ENCODE measurements around the gene GPRIN1.
"Not testable (repeated sequence)": the region's sequence is repeated elsewhere in the genome, so short reads cannot be mapped to it uniquely, and the experiment has no call there.

GPRIN1 gene

DNA sequence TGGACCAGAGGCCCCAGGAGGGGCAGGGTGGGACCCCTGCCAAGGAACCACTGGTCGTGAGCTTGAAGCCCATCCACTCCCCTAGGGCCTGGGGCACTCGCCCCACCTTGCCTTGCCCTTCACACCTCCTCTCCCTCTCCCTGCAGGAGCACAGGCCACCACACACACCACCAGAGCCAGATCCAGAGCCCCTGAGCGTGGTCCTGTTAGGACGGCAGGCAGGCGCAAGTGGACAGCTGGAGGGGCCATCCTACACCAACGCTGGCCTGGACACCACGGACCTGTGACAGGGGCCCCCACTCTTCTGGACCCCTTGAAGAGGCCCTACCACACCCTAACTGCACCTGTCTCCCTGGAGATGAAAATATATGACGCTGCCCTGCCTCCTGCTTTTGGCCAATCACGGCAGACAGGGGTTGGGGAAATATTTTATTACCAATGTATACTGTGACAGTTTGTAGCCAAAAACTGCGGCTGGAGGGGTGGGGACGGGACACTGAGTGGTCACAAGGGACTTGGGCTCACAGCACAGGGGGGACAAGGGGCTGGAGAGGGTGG, 14.5 kb downstream of the GPRIN1 start:
- no peak for DNase-seq

DNA sequence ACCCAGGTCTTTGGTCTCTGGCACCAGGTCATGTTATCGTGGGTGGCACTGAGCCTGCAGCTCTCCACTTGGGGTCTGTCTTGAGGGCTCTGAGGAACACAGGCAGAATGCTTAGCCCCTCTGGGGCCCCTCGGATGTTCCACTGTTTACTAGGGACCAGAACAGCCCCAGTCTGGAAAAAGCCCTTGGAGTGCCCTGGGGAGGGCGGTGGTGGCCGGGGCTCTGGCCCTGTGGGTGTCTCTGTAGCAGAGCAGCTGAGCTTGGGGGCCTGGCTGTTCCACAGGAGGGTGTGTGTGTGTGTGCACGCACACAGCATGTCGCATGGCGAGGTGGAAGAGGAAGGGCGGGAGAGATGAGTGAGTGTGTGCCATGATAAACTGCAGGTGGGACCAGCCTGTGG, 15.4 kb downstream of the GPRIN1 start:
- DNase-seq = no peak

DNA sequence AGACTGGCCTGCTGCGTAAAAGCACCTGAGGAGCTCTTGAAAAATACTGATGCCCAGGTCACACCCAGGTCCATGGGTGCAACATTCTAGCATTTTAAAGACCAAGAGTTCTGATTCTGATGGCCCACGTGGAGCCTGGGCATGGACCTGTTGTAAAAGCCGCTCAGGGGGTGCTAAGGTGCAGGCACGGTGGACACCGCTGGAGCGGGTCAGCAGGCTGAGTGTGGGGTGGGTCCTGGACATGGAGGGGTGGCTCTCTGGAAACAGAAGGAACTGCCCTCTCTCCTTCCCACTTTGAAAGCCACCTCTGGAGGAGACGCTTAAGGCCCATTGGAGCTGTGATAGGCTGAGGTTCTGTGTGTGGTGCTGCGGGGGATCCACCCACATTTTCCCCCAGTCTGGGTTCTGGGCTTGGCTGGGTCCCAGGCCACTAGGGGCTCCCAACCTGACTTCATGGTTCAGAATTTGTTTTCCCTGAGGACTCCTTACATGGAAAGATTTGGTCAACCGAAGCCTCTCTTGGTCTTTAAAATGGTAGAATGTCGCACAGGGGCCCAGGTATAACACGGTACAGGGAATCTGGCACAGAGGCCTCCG, 16.6 kb downstream of the GPRIN1 start:
- no peak for DNase-seq

DNA sequence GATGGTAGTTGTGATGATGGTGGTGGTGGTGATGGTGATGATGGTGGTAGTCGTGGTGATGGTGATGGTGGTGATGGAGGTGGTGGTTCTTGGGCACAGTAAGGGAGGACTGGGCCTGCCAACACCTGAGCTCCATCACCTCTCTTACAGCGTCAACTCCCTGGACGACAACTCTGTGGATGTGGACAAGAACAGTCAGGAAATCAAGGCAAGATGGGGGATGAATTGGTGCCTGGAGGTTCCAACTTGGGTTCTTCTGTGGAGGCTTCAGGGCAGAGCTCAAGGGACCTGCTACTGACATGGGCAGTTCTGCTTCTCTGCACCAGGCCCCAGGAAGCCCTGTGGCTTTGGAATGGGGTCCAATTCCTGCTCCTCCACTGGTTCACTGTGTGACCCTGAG, 17.4 kb downstream of the GPRIN1 start:
- no peak for DNase-seq

DNA sequence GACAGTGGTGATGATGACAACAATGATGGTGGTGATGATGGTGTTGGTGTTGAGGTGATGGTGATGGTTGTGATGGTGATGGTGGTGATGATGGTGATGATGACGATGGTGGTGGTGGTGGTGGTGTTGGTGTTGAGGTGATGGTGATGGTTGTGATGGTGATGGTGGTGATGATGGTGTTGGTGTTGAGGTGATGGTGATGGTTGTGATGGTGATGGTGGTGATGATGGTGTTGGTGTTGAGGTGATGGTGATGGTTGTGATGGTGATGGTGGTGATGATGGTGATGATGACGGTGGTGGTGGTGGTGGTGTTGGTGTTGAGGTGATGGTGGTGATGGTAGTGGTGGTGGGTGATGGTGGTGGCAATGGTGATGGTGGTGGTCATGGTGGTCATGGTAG, 18.3 kb downstream of the GPRIN1 start:
- DNase-seq = not testable (repeated sequence)

DNA sequence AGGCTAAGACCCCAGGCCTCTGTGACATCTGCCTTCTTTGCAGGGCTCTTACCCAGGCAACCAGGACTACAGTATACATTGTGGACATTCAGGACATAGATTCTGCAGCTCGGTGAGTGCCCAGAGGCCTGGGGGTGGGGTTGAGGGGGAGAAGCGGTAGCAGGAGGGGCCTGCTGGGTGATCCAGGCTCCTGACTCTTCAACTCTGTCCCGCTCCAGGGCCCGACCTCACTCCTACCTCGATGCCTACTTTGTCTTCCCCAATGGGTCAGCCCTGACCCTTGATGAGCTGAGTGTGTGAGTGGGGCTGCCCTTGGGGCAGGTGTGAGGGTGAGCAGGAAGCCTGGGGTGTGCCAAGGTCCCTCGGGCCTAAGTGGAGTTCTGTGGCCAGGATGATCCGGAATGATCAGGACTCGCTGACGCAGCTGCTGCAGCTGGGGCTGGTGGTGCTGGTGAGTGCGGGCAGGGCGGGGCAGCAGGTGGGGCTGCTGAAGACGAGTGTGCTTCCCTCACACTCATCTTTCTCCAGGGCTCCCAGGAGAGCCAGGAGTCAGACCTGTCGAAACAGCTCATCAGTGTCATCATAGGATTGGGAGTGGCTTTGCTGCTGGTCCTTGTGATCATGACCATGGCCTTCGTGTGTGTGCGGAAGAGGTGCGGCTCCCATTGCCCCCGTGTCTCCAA, 19.8 kb downstream of the GPRIN1 start:
- no peak for DNase-seq

DNA sequence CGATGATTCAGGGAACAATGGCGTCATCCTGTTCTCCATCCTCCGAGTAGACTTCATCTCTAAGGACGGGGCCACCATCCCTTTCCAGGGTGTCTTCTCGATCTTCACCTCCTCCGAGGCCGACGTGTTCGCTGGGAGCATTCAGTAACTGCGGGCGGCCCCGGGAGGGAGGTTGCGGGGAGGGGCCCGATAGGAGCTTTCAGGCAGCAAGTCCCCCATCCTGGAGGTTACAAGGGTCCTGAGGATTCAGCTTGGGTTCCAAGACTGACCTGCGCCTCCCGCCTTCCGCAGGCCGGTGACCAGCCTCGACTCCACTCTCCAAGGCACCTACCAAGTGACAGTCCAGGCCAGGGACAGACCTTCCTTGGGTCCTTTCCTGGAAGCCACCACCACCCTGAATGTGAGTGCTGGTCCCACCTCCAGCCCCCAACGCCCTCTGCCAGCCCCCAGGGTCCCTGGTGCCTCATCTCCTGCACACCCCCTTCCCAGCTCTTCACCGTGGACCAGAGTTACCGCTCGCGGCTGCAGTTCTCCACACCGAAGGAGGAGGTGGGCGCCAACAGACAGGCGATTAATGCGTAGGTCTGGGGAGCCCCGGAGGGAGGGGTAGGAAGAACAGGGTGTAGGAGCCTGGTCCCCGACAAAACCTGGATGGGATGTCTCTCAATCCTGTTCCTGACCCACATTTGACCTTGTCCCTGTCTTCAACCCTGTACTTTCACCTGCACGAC, 20.8 kb downstream of the GPRIN1 start:
- no peak for DNase-seq

DNA sequence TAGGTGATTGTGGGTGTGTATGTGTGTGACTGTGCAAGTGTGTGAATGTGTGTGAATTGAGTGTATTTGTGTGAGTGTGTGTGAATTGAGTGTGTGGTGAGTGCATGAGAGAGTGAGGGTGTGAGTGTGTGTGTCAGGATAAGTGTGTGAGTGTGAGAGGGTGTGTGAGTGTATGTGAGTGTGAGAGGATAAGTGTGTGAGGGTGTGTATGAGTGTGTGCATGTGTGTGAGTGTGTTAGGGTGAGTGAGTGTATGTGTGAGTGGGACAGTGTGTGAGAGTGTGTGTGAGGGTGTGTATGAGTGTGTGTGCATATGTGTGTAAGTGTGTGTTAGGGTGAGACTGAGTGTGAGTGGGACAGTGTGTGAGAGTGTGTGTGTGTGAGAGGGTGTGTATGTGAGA, 21.7 kb downstream of the GPRIN1 start:
- no peak for DNase-seq

DNA sequence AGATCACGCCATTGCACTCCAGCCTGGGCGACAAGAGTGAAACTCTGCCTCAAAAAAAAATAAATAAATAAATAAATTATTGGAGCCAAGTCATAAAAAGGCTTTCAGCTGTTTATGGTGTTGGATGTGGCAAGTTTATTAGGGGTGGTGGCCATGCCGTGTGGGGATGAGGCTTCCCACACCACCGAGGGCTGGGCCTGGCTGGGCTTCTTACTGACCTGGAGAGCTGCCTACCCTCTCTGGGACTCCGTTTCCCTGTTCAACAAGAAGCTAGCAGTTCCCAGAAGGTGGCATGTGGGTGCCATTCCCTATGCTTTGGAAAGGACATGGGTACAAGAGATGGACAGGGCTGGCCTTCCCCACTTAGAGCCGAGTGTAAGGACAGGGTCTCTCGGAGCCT, 22.6 kb downstream of the GPRIN1 start:
- no peak for DNase-seq

DNA sequence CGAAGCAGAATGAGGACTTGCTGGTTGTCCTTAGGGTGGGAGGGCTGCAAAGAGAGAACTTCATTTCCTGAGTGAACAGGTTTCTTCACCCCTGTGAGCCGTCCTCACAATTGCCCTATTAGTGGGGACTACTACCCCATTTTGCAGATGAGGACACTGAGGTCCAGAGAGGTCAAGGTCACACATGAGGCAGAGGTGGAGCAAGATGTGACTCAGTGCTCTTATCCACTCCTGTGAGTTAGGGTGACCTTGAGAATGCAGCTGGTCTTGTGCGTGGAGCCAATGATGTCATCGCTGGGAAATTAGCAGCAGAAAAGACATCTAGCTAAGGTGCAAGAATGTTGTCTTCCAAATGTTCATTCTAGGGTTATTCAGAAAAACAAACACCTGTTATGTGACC, 26.9 kb downstream of the GPRIN1 start:
- DNase-seq = no peak

DNA sequence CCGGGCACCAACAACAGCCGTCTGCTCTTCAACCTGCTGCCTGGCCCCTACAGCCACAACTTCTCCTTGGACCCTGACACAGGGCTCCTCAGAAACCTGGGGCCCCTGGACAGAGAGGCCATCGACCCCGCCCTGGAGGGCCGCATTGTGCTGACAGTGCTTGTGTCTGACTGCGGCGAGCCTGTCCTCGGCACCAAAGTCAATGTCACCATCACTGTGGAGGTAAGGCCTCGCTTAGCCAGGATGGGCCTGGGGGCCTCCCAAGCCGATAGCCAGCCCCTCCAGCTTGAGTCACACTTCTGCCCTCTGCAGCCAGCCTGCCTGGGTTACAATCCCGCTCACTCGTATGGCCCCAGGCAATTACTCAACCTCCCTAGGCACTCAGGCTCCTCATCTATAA, 28.6 kb downstream of the GPRIN1 start:
- DNase-seq = no peak

DNA sequence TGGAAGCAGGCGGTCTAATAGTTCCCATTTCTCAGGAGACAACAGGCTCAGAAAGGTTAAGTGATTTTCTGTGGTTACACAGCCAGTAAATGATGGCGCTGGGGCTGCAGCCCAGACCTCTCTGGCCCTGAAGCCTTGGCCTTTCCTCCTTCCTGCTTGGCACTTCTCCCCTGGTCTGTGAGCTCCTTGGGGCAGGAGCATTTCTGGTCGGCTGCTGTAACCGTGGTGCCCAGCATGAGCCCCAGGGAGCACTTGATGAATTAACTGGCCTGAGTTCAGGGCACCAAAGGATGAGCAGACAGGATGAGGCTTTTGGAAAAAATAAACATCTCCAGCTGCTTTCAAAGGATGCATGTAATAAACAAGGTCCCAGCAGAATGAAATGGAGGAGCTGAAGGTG, 30.6 kb downstream of the GPRIN1 start:
- DNase-seq = no peak

DNA sequence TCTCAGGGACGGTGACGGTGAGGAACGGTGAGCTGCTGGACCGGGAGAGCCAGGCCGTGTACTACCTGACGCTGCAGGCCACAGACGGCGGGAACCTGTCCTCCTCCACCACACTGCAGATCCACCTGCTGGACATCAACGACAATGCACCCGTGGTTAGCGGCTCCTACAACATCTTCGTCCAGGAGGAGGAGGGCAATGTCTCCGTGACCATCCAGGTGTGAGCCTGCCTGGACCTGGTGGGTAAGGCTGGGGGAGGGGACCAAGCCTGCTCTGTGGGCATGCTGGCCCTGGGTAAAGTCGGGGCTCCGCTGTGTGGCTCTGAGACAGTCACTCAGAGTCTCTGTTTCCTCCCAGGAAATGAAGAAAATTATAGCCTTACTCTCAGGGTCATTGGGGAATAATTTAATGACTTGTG, 31.6 kb downstream of the GPRIN1 start:
- peak; percentile 56 for DNase-seq

DNA sequence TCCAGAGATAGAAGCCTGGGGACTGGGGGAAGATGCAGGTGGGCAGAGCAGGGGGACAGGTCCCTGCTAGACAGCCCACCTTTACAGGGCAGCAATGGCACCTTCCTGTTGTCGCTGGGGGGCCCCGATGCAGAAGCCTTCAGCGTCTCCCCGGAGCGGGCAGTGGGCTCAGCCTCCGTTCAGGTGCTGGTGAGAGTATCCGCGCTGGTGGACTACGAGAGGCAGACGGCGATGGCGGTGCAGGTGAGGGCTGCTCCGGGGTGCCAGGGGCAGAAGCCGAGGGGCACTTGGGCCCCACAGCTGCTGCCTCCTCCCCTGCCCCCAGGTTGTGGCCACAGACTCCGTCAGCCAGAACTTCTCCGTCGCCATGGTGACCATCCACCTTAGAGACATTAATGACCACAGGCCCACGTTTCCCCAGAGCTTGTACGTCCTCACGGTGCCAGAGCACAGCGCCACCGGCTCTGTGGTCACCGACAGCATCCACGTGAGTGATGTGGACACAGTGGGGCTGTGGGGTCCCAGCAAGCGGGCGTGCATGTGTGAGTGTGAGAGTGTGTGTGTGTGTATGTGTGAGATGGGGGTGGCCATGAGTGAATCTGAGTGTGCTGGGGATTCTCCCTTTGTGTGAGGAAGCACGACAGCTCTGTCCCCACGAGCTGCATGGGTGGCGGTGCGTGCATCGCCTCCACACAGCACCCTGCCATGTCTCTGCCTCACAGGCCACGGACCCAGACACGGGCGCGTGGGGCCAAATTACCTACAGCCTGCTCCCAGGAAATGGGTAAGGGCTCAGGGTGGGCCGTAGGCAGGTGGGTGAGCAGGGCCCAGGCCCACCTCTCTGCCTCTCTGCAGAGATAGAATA, 32.4 kb downstream of the GPRIN1 start:
- no peak for DNase-seq

DNA sequence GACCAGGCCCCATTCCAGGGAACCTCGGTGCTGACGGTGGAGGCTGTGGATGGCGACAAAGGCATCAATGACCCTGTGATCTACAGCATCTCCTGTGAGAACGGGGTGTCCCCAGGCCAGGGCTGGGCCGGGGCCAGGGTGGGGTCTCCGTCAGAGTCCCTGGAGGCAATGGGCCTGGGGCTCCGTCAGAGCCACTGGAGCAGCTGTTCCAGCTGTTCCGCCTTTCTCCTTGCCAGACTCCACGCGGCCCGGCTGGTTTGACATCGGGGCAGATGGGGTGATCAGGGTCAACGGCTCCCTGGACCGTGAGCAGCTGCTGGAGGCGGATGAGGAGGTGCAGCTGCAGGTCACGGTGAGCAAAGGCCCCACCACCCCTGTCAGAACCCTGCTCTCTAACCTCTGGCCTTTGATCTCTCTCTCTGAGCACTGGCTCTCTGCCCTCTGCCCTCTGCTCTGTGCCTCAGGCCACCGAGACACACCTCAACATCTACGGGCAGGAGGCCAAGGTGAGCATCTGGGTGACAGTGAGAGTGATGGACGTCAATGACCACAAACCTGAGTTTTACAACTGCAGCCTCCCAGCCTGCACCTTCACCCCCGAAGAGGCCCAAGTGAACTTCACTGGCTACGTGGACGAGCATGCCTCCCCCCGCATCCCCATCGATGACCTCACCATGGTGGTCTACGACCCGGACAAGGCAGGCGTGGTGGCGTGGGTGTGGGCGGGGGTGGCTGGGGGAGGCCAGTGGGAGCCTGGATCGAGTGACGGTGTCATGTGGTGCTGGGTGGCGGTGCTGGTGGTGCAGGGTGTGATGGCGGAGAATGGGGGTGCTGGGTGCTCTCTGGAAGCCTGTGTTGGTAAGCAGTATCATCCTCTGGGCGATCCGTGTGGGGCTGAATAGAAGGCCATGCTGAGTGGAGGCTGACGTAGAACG, 34.2 kb downstream of the GPRIN1 start:
- no peak for DNase-seq

DNA sequence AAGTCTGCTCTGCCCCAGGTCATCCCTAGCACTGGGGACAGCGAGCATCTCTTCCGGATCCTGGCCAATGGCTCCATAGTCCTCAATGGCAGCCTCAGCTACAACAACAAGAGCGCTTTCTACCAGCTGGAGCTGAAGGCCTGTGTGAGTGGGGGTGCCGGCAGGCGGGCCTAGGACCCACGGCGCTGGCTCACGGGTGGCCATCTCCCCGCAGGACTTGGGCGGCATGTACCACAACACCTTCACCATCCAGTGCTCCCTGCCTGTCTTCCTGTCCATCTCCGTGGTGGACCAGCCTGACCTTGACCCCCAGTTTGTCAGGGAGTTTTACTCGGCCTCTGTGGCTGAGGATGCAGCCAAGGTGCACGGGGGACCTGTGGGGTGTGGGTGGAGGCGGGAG, 34.9 kb downstream of the GPRIN1 start:
- no peak for DNase-seq

DNA sequence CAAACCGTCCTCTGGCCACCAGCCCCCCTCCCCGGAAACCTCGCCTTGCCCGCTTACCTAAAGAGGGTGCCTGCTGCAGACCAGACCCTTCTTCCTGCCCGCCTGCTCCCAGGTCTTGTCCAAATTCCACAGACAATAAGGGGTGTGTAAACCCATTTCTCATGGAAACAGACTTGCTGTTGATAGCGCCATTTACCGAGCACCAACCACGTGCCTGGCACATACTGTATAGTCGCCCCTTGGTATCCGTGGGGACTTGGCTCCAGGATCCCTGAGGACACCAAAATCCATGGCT, 35.7 kb downstream of the GPRIN1 start:
- no peak for DNase-seq

DNA sequence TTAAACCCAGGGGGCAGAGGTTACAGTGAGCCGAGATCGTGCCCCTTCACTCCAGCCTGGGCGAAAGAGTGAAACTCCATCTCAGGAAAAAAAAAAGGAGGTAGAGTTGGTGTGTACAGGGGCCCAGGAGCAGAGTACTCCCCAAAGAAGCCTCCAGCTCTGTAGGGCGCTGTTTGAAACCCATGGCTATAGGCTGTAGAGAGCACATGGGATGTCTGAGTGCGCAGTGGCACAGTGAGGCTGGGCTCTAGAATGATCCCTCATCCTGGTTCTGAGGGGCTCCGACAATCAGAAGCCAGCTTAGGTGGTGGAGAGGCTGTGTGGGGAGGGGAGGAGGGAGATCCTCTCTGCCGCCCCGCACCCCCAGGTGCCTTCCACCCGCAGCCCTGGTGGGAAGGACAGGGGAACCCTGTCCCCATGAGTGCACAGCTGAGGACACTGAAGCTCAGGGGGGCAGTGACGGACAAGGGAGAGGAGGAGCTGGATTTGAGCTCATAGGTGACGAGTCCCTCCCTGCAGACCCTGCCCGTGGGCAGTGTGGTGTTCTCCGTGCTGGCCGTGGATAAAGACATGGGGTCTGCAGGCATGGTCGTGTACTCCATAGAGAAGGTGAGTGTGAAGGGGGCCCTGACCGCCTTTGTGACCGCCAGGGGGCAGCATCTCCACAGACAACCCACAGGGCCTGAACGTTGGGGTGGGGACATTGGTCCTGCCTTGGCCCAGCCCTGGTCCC, 36.2 kb downstream of the GPRIN1 start:
- peak; percentile 80 for DNase-seq

DNA sequence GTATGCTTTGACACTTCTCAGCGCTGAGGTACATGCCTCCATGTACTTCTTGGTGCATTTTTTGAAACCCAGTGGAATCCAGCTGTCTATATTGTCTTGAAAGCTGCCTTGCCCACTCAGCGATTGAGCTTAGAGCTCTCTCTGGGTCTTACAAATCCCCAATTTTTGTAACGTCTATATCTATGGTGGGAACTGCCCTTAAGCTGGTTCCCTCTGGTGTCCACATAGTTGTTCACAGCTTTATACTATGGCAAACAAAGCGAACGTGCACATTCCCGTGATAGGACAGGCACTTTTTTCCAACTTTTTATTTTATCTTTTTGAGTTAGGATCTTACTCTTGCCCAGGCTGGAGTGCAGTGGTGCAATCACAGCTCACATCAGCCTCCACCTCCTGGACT, 39.9 kb downstream of the GPRIN1 start:
- peak; percentile 28 for DNase-seq

DNA sequence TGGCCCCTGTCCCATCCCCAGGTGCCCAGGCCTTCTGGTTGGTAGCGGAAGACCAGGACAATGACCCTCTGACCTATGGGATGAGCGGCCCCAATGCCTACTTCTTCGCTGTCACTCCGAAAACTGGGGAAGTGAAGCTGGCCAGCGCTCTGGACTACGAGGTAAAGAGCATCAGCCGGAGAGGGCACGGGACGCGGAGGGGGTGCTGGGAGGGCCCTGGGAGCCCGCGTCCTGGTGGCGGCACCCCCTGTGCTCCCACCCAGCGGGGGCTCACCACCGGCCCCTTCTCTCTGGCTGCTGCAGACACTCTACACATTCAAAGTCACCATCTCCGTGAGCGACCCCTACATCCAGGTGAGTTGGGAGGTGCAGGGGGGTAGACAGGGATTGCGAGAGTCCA, 41.3 kb downstream of the GPRIN1 start:
- no peak for DNase-seq

DNA sequence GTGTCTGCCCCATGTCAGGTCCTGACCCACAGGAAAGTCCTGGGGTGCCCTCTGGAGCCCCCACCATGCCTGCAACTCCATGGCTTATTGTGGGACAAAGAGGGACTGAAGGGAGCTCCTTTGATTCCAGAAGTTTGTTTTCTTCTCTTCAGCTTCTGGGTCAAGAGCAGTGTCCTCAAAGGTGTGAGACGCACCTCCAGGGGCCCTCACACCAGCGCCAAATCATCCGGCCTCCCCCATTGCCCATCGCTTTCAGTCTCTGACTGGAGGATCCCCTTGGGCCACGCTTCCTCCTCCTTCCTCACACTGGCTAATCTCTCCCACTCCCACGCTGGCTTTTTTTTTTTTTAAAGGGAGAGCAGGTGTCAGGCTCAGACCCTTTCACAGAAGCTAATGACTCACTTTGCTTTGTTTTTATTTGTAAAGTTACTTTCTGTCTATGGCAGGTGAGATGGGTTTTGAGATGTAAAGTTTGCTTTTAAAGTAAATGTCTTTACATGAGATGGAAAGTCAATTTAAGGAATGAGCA, 44.1 kb downstream of the GPRIN1 start:
- no peak for DNase-seq
